ENCODE data around the gene CNRIP1.

The CNRIP1 gene

DNA sequence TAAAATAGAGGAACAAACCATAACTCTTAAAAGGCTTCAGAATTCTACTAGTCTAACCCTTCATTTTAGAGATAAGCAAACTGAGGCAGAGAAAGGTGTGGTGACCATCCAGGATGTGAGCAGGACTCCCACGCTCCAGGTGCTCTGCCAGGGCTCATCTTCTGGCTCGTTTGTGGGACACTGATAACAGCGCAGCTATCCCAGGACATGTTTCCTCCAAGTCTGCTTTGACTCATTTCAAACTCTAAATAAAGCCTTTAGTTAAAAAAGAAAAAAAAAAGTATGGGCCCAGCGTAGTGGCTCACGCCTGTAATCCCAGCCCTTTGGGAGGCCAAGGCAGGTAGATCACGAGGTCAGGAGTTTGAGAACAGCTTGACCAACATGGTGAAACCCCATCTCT lies 28.4 kb downstream of the CNRIP1 start:
- no peak for DNase-seq

DNA sequence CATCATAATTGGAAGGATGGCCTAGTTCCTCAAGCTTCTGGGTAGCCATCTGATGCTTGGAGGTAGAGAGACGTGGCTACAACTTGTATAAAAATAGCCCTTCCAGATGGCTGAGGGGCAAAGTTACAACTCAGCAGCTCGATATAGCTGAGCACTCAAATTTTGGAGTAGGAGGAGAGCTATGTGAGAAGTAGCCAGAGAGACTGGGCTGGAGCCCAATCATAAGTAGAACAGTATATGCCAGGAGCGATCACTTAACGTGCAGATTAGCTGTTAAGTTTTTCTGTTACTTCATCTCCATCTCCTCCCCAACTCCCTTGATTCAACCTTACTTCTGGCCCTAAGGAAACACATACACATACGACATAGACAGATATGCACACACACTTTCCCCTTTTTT lies 28.8 kb downstream of the CNRIP1 start:
- DNase-seq: no peak

DNA sequence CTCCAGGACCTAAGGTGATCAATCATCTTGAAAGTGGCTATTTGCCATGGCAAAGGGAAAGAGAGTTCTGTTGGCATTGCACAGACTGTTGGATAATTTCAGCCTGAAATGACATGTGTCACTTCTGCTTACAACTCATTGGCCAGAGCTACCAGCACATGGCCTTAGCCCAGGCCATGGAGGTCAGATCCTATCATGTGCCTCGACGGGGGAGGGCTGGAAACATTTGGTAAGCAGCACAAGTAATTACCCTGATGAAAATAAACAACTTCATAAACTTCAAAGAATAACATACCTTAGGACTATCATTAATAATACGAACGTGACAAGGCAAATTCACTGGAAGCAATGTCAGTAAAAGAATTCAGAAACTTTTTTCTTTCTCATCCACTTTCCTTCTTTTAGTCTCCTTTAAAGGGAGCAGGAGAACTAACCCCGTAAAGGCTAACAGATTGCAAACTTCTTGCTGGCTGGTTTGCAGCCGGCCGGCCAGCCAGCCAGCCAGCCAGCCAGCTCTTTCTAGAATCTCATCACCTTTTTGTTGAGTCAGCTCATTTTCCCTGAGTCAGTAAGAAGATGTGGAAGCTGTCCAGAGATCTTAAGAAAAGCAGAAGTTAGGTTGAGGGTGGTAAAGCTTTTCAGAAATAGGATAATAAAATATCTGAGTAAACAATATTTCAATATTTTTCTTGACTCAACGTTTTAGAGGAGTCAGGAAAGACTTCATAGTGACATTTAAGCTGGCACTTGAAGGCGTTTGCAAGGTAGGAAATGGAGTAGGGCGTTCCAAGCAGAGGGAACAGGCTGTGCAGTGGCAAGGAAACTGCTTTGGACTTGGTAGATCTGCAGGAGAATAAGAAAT lies 31.9 kb downstream of the CNRIP1 start:
- no peak for DNase-seq

DNA sequence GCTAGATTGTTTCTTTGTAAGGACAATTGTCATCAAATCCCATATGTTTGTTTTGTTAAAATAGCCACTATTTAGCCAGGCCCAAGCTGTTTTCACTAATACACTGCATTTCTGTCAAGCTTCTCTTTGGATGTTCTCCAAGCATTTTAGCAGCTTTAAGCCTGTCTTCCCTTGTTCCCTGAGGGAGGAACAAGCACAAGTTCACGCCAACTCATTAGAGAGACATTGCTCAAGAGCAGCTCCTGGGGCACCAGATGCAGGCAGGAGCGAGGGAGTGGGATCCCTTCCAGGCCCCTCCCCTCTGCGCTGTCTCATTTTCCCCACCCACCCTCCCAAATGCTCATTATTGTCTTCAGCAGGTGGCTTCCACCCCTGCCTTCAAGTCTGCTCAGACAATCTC lies 34.9 kb downstream of the CNRIP1 start:
- peak; percentile 71 for DNase-seq

DNA sequence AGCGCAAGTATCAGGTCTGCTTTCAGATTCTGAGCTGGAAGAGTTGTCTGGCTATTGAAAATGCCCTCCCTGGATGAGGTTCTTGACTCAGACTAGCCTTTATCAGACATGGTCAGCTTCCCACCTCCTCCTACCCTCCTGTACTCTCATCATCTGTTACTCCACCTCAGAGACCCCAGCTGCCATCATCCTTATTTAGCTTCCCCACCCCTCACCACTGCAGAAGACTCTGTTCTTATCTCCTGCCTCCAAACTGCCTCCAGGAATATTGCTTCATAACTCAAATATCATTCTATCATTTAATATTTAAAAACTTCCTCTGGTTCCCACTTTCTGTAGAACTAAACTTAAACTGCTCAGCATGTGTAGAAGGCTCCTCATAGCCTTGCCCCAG lies 36.3 kb downstream of the CNRIP1 start:
- no peak for DNase-seq

DNA sequence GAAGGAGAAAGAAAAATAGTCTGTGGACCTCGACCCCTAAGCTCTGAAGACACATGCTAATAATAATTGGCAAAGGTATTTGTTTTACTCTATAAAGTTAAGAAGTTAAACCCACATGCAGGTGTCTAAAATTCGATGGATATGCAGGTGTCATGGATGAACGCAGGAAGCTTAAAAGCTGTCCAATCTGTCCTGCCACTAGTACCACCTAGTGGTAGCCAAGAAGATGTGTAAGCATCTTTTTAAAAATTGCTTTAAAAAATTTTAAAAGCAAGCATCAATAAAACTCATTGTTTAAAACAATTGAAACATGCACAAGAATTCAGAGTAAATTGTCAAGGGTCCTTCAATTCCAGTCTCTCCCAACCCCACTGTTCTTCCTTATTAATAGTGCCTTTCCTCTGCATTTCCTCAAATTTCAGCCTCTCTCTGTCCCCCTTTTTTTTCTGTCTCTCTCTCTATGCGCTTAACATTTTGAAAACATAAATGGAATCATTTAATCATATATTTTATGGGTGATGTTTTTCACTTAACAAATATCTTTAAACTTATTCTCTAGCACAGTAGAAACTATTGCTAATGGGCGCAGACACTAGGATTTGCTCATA lies 36.8 kb downstream of the CNRIP1 start:
- DNase-seq: peak; percentile 60

DNA sequence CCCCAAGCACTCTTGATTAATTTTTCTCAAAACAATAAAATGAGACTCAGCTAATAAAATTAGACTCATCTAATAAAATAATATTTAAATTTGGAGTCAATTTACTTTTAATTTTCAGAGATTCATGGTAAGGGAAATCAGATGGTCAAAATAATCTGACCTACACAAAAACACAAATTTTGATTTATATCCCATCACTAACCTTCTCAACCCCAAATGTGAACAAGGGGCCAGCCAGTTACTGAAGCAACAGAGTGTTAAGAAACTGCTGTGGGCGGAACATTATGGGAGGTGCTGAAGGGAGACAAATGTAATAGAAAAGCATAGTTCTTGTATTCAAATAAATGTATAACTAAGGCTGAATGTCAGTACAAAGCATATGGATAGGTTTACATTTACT lies 39.0 kb downstream of the CNRIP1 start:
- no peak for DNase-seq

DNA sequence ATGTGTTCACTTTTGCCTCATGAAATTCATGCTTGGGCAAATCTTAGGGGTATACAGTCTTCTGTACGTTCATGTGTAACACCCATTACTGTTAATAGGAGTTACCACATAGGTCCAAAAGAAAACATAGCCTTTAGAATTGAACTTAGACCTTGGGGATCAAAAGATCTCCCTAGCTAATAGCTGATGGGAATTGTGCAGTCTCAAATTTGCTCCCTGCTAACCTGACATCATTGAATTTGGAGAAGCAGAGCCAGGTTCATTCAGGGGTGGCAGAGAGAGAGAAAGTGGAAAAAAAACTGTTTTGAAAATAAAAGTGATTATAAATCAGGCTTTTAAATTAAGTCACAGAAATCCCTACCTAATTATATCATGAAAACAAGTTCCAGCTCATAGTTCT lies 39.4 kb downstream of the CNRIP1 start:
- DNase-seq: no peak

DNA sequence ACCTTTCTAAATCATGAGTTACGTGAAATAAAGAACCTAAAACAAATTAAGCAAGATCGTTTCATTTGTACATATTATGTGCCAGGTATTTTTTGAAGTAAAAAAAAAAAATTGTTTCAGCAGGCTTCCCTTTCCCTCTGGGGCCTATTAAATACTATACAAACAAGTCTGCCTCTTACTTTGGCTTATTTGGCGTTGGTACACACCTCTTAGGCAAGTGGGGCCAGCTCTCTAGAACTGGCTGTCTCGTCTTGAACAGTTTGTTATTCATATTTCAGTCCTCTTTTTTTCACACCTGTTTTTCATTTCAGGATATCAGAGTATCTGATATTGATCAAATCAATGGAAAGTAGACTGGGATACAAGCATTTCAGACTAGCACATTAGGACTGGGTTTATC lies 40.1 kb downstream of the CNRIP1 start:
- peak; percentile 68 for DNase-seq

DNA sequence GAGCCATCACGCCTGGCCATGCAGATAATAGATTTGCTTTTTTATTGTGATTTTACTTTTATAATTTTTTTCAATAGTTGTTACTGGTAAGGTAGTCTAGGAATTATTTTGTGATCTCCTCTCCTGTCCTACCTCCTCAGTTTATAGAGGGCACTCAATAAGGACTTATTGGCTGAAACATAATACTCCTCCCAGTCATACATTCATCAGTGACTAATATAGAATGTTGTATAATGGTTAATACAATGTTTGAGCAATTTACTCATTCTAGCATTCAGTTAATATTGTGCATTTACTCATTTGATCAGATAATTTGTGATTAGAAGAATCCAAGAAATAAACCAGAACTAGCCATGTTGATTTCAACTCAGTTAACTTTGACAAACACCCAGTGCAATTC lies 41.6 kb downstream of the CNRIP1 start:
- no peak for DNase-seq

DNA sequence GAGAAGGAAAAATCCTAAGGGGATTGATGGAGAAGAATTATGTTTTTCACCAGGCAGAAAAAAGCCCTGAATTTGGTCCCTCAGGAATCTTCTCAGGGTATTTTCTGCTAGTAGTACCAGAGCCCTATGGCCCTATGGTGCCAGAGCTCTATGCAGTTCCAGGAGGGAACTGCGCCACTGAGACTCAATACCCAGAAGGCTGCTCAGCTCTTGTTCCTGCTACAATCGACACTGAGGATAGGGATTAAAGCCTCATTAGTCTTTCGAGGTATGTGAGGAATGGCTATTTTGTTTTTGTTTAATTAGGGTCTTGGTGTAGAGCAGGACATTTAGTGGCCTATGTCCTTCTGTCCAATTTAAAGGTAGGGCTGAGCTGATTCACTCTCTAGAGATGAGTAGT lies 45.7 kb downstream of the CNRIP1 start:
- no peak for DNase-seq

DNA sequence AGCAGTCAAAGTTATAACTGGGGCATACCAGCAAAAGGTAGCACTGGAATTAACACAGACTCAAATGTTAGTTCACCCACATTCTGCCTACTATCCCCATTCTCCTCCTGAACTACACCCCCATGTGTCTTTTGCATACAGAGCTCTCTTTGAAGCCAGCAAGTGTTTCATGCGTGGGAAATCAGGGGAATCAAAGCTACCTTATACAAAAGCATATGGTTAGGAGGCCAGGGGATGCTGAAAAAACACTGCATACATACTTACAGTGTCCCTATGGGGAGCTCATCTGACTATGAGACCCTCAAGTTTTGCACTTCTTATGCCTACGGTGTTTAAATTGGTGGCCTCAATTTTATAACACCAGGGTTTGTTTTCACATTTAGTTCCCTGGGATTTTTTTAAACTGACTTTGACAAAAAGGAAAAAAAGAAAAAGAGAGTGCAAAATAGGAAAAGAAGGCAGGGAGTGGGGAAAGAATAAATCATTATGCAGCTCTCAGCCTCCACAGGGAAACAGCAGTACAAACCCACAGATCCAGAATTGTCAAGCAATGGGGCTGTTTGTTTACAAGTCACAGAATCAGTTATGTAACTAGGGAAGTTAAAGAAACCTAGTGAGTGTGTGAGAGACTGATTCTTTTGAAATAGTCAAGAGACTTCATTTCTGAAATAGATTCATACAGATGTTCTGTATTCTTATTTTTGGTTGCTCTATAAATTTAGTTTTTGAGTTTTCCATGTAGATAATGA lies 47.3 kb downstream of the CNRIP1 start:
- DNase-seq: no peak

DNA sequence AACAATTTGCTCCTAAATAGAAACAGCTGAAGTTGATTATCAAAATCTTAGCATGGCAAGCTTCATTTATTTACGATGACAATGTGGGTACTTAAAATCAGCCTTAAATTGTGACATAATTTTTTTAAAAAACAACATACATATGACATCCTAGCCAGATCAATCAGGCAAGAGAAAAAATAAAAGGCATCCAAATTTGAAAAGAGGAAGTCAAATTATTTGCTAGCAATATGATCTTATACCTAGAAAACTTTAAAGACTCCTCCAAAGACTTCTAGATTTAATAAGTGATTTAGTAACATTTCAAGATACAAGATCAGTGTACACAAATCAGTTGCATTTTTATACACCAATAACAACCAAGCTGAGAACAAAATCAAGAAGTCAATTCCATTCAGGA lies 53.1 kb downstream of the CNRIP1 start:
- DNase-seq: no peak

DNA sequence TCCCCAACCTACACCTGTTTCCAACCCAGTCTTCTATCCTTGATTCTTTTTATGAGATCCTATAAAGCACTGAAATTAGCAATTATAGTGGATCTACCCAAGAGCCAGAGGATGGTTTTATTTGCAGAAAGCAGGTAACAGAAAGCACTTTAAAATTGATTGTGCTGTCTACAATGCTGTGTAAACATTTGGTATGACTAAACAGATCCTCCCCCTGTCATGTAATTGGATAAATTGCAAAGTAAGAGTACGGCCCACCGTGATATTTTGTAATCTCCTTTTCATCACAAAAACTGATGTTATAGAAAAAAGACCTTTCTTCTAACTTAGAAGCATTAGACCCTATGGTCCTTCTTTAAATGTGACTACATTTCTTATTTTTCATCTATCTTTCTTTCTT lies 56.1 kb downstream of the CNRIP1 start:
- peak; percentile 54 for DNase-seq

DNA sequence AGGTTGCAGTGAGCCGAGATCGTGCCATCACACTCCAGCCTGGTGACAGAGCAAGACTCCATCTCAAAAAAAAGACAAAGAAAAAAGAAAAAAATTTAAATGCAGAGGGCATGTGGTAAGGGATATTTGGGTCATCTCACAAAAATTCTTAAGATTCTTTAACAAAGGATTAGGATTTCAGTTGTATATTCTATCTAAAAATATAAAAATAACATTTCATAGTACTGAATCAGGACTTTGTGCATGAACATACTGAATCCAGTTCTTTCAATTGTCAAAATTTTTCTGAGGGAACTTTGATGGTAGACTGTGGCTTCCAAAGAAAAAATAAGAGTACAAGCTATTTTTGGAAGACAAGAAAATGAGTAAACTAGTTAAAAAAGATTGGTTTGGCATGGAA lies 60.9 kb downstream of the CNRIP1 start:
- no peak for DNase-seq

DNA sequence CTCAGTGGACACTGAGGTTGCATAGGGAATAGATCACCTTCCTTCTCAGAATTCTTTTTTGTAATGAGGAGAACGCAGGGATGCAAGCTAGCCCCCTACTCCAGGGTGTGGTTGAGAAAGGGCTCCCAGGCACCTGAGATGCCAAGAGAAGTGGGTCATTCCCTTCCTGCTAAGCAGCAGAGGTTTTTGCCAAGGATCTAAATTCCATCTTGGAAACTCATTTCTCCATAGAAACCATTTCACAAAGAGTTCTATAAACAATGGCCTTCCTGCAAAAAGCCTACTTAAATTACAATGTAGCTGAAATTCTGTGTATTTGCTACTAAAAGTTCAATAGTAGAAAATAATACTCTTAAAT lies 63.7 kb downstream of the CNRIP1 start:
- no peak for DNase-seq

DNA sequence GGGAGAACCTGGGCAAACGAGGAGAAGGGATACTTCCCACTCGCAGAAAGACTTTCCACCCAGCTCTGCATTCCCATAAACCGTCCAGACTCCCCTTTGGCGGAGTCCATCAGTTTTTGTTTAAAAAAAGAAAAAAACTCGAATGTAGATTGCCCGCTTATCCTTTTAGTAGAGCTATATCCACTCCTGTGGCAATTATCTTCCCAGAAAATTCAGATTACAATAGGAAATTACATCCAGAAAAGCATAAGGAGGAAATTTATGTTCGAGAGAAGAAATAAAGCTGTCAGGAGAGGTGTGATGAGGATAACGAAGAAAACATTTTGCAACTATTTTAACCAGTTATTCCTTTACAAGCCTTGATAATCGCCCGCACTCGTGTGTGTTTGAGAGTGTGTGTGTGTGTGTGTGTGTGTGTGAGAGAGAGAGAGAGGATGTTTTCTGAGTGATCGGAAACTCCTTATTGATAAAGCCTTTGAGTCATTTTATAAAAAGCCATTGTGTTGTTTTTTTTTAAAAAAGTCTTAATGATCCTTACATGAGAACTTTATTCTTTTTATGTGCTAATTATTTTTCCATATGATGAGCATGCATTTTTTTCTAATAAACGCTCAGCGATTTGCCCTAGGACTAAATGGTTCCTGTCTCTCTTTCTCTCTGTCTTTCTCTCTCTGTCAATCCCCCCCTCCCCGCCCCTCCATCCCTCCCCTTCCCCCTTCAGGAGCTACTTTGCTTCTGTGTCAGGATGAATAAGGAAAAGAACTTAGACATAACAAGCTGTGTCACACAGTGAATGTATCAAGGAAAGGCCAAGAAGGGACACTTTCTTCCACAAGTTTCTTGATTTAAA lies 66.3 kb downstream of the CNRIP1 start:
- peak; percentile 41 for DNase-seq

DNA sequence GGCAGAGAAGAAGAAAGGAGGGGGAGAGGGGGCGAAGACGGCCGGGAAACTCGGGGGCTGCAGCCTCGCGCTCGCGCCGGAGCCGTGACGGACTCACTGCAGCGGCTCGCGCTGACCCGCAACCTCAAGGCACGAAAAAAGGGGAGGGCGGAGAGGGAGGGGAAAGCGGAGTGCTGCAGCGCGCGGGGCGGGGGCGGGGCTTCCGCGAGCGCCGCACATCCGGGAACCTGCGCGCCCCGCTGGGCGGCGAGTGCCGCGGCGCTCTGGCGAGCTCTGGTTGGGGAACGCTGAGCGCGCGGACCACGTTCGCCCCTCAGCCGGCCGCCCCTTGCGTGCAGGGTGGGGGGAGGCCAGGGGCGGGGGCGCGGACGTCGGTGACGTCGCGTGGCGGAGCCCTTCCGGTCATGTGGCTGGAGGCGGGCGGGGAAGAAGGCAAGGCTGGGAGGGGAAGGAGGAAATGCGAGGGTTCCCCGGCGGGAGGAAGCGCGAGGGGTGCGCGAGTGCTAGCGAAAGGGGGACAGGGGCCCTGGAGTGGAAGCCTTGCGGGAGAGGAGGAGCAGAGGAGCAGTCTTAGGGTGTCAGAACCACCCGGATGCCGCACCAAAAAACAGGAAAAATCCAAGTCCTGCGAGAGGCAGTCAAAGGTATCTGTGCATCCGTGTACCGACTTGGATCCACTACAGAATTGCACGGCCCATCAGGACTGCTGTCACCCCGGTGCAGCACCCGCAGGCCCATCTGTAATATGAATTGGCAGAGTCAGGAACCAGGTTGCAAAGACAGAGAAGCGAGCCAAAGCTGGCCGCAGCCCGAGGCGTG lies 67.1 kb downstream of the CNRIP1 start, which contains the start of gene PPP3R1:
PPP3R1 (minus strand) TSS at position 133 of the 819 bp plus-strand sequence. CDS start 405 bp downstream, outside the sequence.
- DNase-seq: peak; percentile 95

DNA sequence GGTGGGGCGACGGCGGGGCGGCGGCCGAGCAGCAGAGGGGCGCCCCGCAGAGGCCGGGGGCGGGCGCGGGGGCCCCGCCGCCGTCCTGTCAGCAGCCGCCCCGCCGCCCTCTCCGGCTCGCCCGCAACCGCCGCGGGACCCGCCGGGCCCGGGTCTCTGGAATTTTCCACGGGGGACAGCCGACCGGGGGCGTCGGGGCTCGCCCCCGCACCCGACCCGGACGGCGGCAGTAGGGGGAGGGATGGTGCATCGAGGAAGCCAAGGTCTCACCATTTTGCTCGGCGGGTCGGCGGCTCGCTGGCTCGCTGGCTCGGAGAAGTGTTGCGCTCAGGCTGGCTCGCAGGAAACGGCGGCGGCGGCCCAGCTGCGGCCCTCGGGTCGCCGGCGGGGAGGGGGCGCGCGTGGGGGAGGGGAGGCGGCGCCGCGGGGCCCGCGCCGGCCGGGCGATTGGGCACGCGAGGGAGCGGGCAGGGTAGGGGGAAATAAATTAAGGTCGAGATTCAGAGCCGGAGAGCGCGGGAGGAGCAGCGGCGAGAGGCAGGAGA lies 67.8 kb downstream of the CNRIP1 start:
- peak; percentile 66 for DNase-seq

DNA sequence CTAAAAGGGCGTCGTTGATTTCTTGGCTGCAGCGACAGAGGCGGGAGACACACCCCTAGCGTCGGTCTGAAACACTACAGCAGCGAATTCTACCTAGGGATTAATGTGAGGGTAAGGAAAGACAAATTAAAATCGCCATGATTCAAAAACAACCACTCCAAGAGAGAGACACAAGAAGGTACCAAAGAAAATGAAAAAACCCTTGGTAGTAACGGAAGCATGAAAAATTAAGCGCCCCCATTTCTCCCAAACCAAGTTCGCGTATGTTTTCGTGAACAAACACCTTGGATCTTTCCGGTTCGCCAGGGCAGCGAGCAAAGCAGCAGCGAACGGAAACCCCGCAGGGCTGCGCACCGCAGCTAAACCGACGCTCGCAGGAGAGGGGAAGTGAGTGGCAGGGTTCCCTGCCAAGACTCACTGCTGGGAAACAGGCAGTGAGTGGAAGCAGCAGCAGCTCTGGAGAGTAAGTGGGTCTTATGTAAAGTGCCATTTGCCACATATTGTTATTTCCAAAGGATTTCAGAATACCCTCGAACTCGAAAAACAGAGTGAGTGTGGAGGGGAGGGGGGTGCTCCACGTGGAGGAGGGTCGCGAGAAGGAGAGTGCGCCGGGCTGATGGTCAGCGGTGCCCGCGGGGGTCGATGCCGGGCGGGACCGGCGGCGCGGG lies 68.4 kb downstream of the CNRIP1 start:
- peak; percentile 80 for DNase-seq

DNA sequence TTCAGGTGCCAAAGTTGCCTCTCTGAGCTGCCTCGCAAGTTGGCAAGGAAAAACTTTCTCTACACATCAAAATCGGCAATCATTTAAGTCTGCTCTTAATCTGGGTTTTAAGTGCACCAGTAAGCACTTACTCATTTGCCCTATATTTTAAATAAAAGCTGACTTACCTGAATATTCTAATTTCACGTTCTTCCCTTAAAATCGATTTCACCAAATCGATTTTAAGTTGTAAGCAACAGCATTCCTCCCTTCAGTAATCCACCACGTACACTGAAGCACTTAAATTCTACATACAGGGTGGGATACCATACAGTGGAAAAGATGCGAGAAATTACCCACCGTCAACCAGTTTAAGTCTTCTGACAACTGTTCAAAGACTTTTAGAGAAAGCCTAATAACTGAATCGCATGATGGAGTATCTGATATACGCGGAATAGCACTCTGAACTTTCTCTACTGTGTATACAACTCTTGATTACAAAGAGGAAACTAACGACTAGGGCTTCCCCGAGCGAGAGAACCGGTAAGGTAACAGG lies 69.0 kb downstream of the CNRIP1 start:
- no peak for DNase-seq

Data from NCI-H69 (cell line).